ENCODE data around the gene RNF149.

Gene RNF149

GRCh38 chr2:101230541-101231001, 77.9 kb downstream of the RNF149 start:
- Histone ChIP-seq H3K36me3 (ENCODE audit: low read length) (no peaks in the 10 kb centered on the region; the same call in 1 of the 2 replicates), H3K4me3 (ENCODE audit: insufficient read depth, low read length, poor library complexity, severe bottlenecking) (no peak overlapping the region), H3K27me3 (ENCODE audit: low read length) (no peaks in the 10 kb centered on the region), H3K9ac (ENCODE audit: low read length) (no peak overlapping the region), H3K27ac (ENCODE audit: low read depth, low read length) (no peak overlapping the region), H2AFZ (ENCODE audit: low read depth, low read length, severe bottlenecking) (no peak overlapping the region), H3K9me2 (replicated peaks; ENCODE audit: insufficient read depth, low read length) (no peaks in the 10 kb centered on the region), H3K4me2 (ENCODE audit: low read depth, low read length, poor library complexity, severe bottlenecking) (no peak overlapping the region), H3K9me3 (ENCODE audit: insufficient read depth, low read length) (no peaks in the 10 kb centered on the region), H3F3A (ENCODE audit: insufficient read depth) (no peaks in the 10 kb centered on the region), H3K79me2 (ENCODE audit: insufficient read depth, low read length) (no peaks in the 10 kb centered on the region), H4K20me1 (ENCODE audit: low read depth, low read length) (no peaks in the 10 kb centered on the region)
- TF ChIP-seq CTCF (IDR thresholded peaks at IDR 0.05; ENCODE audit: insufficient read depth, low read length, poor library complexity, severe bottlenecking), result no peak
- no peak for TF ChIP-seq EZH2phosphoT487 (conservative IDR thresholded peaks at IDR 0.05; ENCODE audit: low read length)
